Activated T-helper 2 cell treated with anti-CD3 and anti-CD28 coated beads, Interferon-gamma antibody, Interleukin-2, Interleukin-4, amounts not matched to agents 10 μg/mL and 5 μg/mL and 100 μg/mL, durations not matched to agents 14 hours and 24 hours and 36 hours (primary cell): Measurements from ENCODE around the gene CD59. TPM values are rescaled to one million over a fixed set of nuclear protein-coding genes. Genes with fewer than 3 reads are reported as not detected.
"Not testable (repeated sequence)": the region's sequence is repeated elsewhere in the genome, so short reads cannot be mapped to it uniquely, and the experiment has no call there.

Experiments used
- DNase-seq: peaks from one replicate; pipeline ENCODE4 v3.0.0; 2021; ENCODE audit warnings: low spot score
- H3K27ac Mint-ChIP-seq: one replicate; pipeline ENCODE4 v1.8.0; 2021; ENCODE audit warnings: mixed read lengths
- H3K27me3 Mint-ChIP-seq: one replicate; pipeline ENCODE4 v1.8.0; 2021; ENCODE audit warnings: low read depth, mixed read lengths
- H3K36me3 Mint-ChIP-seq: one replicate; pipeline ENCODE4 v1.8.0; 2021; ENCODE audit warnings: low read depth, mixed read lengths
- H3K4me1 Mint-ChIP-seq: one replicate; pipeline ENCODE4 v1.8.0; 2021; ENCODE audit warnings: low read depth, mixed read lengths
- H3K4me3 Mint-ChIP-seq: one replicate; pipeline ENCODE4 v1.8.0; 2021; ENCODE audit warnings: low read depth, mild to moderate bottlenecking, moderate library complexity, mixed read lengths
- H3K9me3 Mint-ChIP-seq: one replicate; pipeline ENCODE4 v1.8.0; 2021; ENCODE audit warnings: mixed read lengths
- intact Hi-C: fragments of 100-400 bp; cut with micrococcal nuclease; formaldehyde crosslinking; loops from one replicate; pipeline ENCODE4 v1.15.1; 2023
- total RNA-seq: library from RNA; stranded (reverse); gene quantifications from 2 replicates; pipeline ENCODE4 v1.2.3, GENCODE V29; 2022

The CD59 gene
- total RNA-seq, 1 donor from 2014 or later = 173 TPM

- Mint-ChIP-seq H3K4me1 (no peaks in the 10 kb centered on the region), H3K27me3 (peaks cover 4% of the 10 kb centered on the region), H3K4me3 (no peak overlapping the region), H3K9me3 (no peaks in the 10 kb centered on the region), H3K36me3 (no peaks in the 10 kb centered on the region), H3K27ac (no peak overlapping the region)
- intact Hi-C loops = no loop called here
- DNase-seq = no peak
These were observed 72.1 kb downstream of the CD59 start for GRCh38 chr11:33664166-33664565.

GRCh38 chr11:33663121-33663520, 73.1 kb downstream of the CD59 start:
- H3K27me3 Mint-ChIP-seq = peaks cover 4% of the 10 kb centered on the region
- H3K4me3 Mint-ChIP-seq = no peak overlapping the region

GRCh38 chr11:33661526-33661925, 74.7 kb downstream of the CD59 start:
- H3K27ac Mint-ChIP-seq, DNase-seq, intact Hi-C loops, H3K9me3 Mint-ChIP-seq, H3K4me1 Mint-ChIP-seq, H3K4me3 Mint-ChIP-seq, H3K27me3 Mint-ChIP-seq, H3K36me3 Mint-ChIP-seq: not testable (repeated sequence)

More at GRCh38 chr11:33663121-33663520, 73.1 kb downstream of the CD59 start:
- DNase-seq = no peak
- H3K4me1 Mint-ChIP-seq = no peaks in the 10 kb centered on the region
- H3K9me3 Mint-ChIP-seq = no peaks in the 10 kb centered on the region
- intact Hi-C loops = no loop called here
- no peaks in the 10 kb centered on the region for H3K36me3 Mint-ChIP-seq
- H3K27ac Mint-ChIP-seq = no peak overlapping the region

GRCh38 chr11:33660962-33661361, 75.3 kb downstream of the CD59 start:
- Mint-ChIP-seq H3K27me3 (peaks cover 4% of the 10 kb centered on the region), H3K4me3 (no peak overlapping the region), H3K4me1 (no peaks in the 10 kb centered on the region), H3K27ac (no peak overlapping the region), H3K9me3 (no peaks in the 10 kb centered on the region), H3K36me3 (no peaks in the 10 kb centered on the region)
- no peak for DNase-seq
- intact Hi-C loops = no loop called here

- DNase-seq = no peak
- no peaks in the 10 kb centered on the region for H3K4me1 Mint-ChIP-seq
- intact Hi-C loops = no loop called here
- H3K4me3 Mint-ChIP-seq = no peak overlapping the region
- H3K9me3 Mint-ChIP-seq = no peaks in the 10 kb centered on the region
- H3K27ac Mint-ChIP-seq = no peak overlapping the region
- peaks cover 3% of the 10 kb centered on the region for H3K27me3 Mint-ChIP-seq
- H3K36me3 Mint-ChIP-seq = no peaks in the 10 kb centered on the region
These were observed 76.7 kb downstream of the CD59 start for GRCh38 chr11:33659370-33660139.

- no peaks in the 10 kb centered on the region for H3K36me3 Mint-ChIP-seq
- H3K4me1 Mint-ChIP-seq = no peaks in the 10 kb centered on the region
- no peak overlapping the region for H3K27ac Mint-ChIP-seq
- no peak overlapping the region for H3K4me3 Mint-ChIP-seq
- H3K27me3 Mint-ChIP-seq = peaks cover 5% of the 10 kb centered on the region
- H3K9me3 Mint-ChIP-seq = no peaks in the 10 kb centered on the region
- no peak for DNase-seq
- intact Hi-C loops = no loop called here
These were observed 77.9 kb downstream of the CD59 start for GRCh38 chr11:33658195-33658900.

GRCh38 chr11:33657757-33658156, 78.5 kb downstream of the CD59 start:
- Mint-ChIP-seq H3K27me3 (peaks cover 5% of the 10 kb centered on the region), H3K4me1 (no peaks in the 10 kb centered on the region), H3K27ac (no peak overlapping the region), H3K4me3 (no peak overlapping the region), H3K9me3 (no peaks in the 10 kb centered on the region), H3K36me3 (no peaks in the 10 kb centered on the region)
- no peak for DNase-seq
- intact Hi-C loops = no loop called here

- no peaks in the 10 kb centered on the region for H3K4me1 Mint-ChIP-seq
- no peaks in the 10 kb centered on the region for H3K9me3 Mint-ChIP-seq
- H3K4me3 Mint-ChIP-seq = no peak overlapping the region
- H3K36me3 Mint-ChIP-seq = no peaks in the 10 kb centered on the region
- intact Hi-C loops = no loop called here
- H3K27ac Mint-ChIP-seq = no peak overlapping the region
- DNase-seq = no peak
- peaks cover 2% of the 10 kb centered on the region for H3K27me3 Mint-ChIP-seq
These were observed 79.5 kb downstream of the CD59 start for GRCh38 chr11:33656768-33657167.

GRCh38 chr11:33655842-33656600, 80.2 kb downstream of the CD59 start:
- Mint-ChIP-seq H3K9me3 (no peaks in the 10 kb centered on the region), H3K4me3 (no peak overlapping the region), H3K4me1 (no peaks in the 10 kb centered on the region), H3K27me3 (peaks cover 2% of the 10 kb centered on the region), H3K27ac (no peak overlapping the region), H3K36me3 (no peaks in the 10 kb centered on the region)
- intact Hi-C loops = no loop called here
- DNase-seq = no peak

- Mint-ChIP-seq H3K9me3 (no peaks in the 10 kb centered on the region), H3K36me3 (no peaks in the 10 kb centered on the region), H3K4me1 (no peaks in the 10 kb centered on the region), H3K27me3 (peaks cover 10% of the 10 kb centered on the region), H3K4me3 (no peak overlapping the region), H3K27ac (no peak overlapping the region)
- DNase-seq = no peak
- intact Hi-C loops = no loop called here
These were observed 81.6 kb downstream of the CD59 start for GRCh38 chr11:33654594-33654993.

Other genes with a start within 250 kb of the CD59 start
- gene C11orf91, start 35.6 kb downstream of the CD59 start, total RNA-seq = not detected in 2 replicates
- 13.9 TPM in 2 replicates for gene FBXO3, start 38.1 kb upstream of the CD59 start, total RNA-seq
- not detected in 2 replicates for gene LMO2, start 155.7 kb upstream of the CD59 start, total RNA-seq